Natural killer cell treated with Interleukin-12 subunit alpha and Interleukin-12 subunit beta and Interleukin-15 and Interleukin-18, amount 100 ng/mL, for 72 hours (primary cell): ENCODE data around the gene TCEAL5. TPM values are rescaled to one million over a fixed set of nuclear protein-coding genes. Genes with fewer than 3 reads are reported as not detected.
A peak's percentile ranks its signal among the peaks of the same experiment; 100 is the strongest.
"Not testable (repeated sequence)": the region's sequence is repeated elsewhere in the genome, so short reads cannot be mapped to it uniquely, and the experiment has no call there.

Experiments used
- ATAC-seq, 2 donors: fragments of 150-1000 bp; cut with Tn5 transposase in 1 of 2; sonication (Bioruptor Pico), chemical (Tn5 transposase) in 1 of 2; 2 replicates each; pipeline ENCODE4 v1.10.0; 2021
- DNase-seq: peaks from one replicate; pipeline ENCODE4 v3.0.0; 2022; ENCODE audit warnings: low spot score
- H3K27ac Mint-ChIP-seq, 2 donors: 1 replicate in 1 of 2; 2 replicates in 1 of 2; pipeline ENCODE4 v1.8.0; 2022; ENCODE audit warnings: mixed read lengths in 2 of 2, mild to moderate bottlenecking in 1 of 2, moderate library complexity in 1 of 2
- H3K27me3 Mint-ChIP-seq, 2 donors: 1 replicate in 1 of 2; 2 replicates in 1 of 2; pipeline ENCODE4 v1.8.0; 2022; ENCODE audit warnings: mixed read lengths in 2 of 2
- H3K36me3 Mint-ChIP-seq: one replicate; pipeline ENCODE4 v1.8.0; 2022; ENCODE audit warnings: mixed read lengths
- H3K4me1 Mint-ChIP-seq, 2 donors: 1 replicate in 1 of 2; 2 replicates in 1 of 2; pipeline ENCODE4 v1.8.0; 2022; ENCODE audit warnings: low read depth in 2 of 2, mixed read lengths in 2 of 2, mild to moderate bottlenecking in 1 of 2
- H3K4me3 Mint-ChIP-seq: one replicate; pipeline ENCODE4 v1.8.0; 2022; ENCODE audit warnings: mixed read lengths
- H3K9me3 Mint-ChIP-seq: 2 replicates; pipeline ENCODE4 v1.8.0; 2022; ENCODE audit warnings: mixed read lengths
- total RNA-seq, 2 donors: library from RNA; stranded (reverse); gene quantifications; one replicate each; pipeline ENCODE4 v1.2.3, GENCODE V29; 2022

The TCEAL5 gene
- total RNA-seq, 2 donors from 2014 or later: not detected

DNA sequence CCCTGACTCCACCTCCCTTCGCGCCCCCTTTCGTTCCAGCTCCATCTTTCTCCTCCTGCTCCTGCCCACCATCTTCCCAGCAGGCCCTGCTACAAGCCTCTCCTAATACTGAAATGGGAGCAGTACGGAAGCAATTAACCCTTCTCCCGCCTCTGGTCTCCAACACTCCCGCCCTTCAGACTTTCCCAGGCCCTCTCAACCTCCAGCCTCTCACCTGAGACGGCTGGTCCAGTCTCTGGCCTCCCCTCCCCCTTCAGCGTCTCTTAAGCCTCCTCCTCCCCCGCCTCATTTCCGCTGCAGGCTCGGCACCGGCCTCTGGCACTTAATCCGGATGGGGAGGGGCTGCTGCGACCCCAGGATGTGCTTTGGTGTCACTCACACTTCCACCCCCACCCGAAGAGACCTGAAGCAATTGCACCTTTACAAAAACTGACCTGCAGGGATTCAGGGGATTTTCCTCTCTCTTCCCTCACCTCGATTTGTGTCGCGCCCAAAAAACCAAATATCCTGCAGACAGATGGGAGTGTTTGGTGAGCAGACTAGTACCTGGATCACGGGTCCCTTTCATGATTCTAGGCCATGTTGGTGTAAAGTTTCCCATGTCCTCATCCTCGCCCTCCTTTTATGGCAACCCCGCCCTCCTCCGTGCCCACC is 22.3 kb downstream of the TCEAL5 start:
- H3K4me1 Mint-ChIP-seq: peaks cover 16 to 18% of the 10 kb centered on the region in 2 donors
- H3K4me3 Mint-ChIP-seq: peak overlapping the region; percentile 98
- ATAC-seq (peak; percentile 72 to 73), DNase-seq (no peak)
- H3K9me3 Mint-ChIP-seq: no peaks in the 10 kb centered on the region
- H3K27ac Mint-ChIP-seq: peak overlapping the region; percentile 94 to 95
- H3K27me3 Mint-ChIP-seq: peaks cover 0 to 9% of the 10 kb centered on the region in 2 donors
- no peaks in the 10 kb centered on the region for H3K36me3 Mint-ChIP-seq

DNA sequence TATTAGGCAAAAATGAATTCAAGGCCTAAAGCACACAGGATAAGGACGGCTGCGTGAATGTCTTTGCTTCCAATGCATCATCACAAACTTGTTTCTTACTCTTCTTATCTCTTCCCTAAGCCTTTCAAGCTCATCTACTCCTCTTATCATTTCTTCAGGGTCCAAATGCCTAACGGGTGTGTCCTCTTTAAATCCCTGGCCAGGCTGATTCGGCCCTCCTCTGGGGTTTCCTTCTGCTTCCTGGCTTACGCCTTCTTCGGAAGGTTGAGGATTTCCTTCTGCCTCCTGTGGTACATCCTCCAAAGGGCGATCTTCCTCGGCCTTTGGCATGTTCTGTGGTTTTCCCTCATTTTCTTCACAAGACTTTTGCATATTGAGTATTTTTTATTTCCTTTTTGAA is 22.9 kb downstream of the TCEAL5 start:
- H3K9me3 Mint-ChIP-seq: no peaks in the 10 kb centered on the region
- peak overlapping the region; percentile 98 for H3K4me3 Mint-ChIP-seq
- peaks cover 16 to 18% of the 10 kb centered on the region in 2 donors for H3K4me1 Mint-ChIP-seq
- no peak for DNase-seq
- H3K36me3 Mint-ChIP-seq: no peaks in the 10 kb centered on the region
- no peak for ATAC-seq
- H3K27ac Mint-ChIP-seq: peak overlapping the region; percentile 94 to 95
- H3K27me3 Mint-ChIP-seq: peaks cover 0 to 4% of the 10 kb centered on the region in 2 donors

DNA sequence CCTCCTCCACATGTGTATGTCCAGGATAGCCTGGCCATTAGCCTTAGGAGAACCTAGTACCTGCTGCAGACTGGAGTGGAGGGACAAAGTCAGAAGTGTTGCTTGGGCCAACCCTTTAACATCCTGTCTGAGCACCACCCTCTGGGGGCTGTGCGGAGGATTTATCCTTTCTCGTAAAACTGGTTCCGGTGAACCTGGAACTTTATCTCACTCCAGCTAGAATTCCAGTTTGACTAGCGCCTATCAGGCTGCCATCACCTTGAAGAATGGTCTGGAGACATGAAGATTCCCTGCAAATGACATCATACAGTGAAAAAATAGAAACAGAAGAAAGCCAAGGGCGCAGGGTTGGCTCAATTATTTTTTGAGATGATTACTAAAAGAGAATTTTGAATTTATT is 25.6 kb downstream of the TCEAL5 start:
- ATAC-seq: no peak
- Mint-ChIP-seq H3K4me3 (no peak overlapping the region), H3K36me3 (no peaks in the 10 kb centered on the region), H3K4me1 (peaks cover 16 to 18% of the 10 kb centered on the region in 2 donors), H3K27me3 (peaks cover under 1 to 2% of the 10 kb centered on the region in 2 donors), H3K27ac (no peak overlapping the region), H3K9me3 (no peaks in the 10 kb centered on the region)
- DNase-seq: no peak

DNA sequence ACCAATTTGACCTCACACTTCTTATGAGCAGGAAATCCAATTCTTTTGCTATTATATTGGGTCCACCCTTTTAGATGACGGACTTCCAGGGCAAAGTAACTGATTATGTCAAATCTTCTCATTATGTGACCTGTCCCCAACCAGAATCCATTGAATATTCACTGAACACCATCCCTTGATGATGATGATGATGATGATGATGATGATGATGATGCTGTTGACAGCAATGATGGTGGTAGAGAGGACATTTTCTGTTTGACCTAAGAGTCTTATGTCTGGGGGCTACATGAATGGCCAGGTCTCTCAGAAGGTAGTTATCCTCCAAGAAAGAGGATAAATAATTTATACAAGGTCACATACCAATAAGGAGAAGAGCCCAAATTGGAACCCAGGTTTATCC is 26.7 kb downstream of the TCEAL5 start:
- Mint-ChIP-seq H3K9me3 (no peaks in the 10 kb centered on the region), H3K4me3 (no peak overlapping the region), H3K4me1 (peaks cover 10 to 11% of the 10 kb centered on the region in 2 donors), H3K27me3 (peaks cover 6 to 9% of the 10 kb centered on the region in 2 donors), H3K27ac (no peak overlapping the region), H3K36me3 (no peaks in the 10 kb centered on the region)
- no peak for DNase-seq
- ATAC-seq: no peak

DNA sequence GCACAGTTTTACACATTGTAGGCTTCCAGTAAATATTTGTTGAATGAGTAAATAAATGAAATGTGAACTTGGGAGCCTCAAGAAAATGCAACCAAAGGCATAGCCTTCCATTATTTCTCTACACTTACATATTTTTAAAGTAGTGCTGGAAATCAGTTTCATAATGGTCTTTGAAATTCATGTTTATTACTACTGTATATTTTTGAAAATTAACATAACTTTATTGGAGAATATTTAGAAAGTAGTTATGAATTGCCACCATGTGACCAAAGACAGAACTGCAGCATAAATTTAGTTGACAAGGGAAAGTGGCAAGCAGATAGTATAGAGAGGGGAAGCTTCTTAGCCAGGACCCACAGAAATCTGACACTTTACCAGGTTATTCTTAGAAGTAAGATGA is 28.0 kb downstream of the TCEAL5 start:
- ATAC-seq (no peak), DNase-seq (no peak)
- no peaks in the 10 kb centered on the region for H3K36me3 Mint-ChIP-seq
- peaks cover under 1% of the 10 kb centered on the region in 2 donors for H3K4me1 Mint-ChIP-seq
- no peaks in the 10 kb centered on the region for H3K9me3 Mint-ChIP-seq
- peaks cover 6 to 9% of the 10 kb centered on the region in 2 donors for H3K27me3 Mint-ChIP-seq
- no peak overlapping the region for H3K27ac Mint-ChIP-seq
- no peak overlapping the region for H3K4me3 Mint-ChIP-seq

DNA sequence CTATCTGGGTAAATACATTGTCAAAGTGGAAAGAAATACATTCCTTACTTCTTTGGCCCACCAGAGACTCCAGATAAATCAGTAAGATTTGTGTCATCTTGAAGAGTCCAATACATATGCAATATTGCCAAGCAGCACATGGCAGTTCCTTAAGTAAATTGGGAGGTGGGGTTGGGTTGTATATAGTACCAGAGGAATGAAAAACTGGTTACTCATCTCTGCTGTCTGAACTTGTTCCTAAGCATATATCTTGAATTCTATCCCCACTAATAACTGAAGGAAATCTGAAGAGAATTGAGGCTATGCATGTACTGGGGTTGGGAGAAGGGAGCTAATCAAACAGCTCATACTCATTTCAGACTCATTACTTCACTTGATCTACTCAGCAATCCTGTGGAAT is 36.4 kb downstream of the TCEAL5 start:
- no peaks in the 10 kb centered on the region for H3K4me1 Mint-ChIP-seq
- no peak overlapping the region for H3K27ac Mint-ChIP-seq
- H3K27me3 Mint-ChIP-seq: peaks cover 15 to 22% of the 10 kb centered on the region in 2 donors
- no peaks in the 10 kb centered on the region for H3K9me3 Mint-ChIP-seq
- DNase-seq (no peak), ATAC-seq (no peak)
- H3K4me3 Mint-ChIP-seq: no peak overlapping the region
- H3K36me3 Mint-ChIP-seq: no peaks in the 10 kb centered on the region

DNA sequence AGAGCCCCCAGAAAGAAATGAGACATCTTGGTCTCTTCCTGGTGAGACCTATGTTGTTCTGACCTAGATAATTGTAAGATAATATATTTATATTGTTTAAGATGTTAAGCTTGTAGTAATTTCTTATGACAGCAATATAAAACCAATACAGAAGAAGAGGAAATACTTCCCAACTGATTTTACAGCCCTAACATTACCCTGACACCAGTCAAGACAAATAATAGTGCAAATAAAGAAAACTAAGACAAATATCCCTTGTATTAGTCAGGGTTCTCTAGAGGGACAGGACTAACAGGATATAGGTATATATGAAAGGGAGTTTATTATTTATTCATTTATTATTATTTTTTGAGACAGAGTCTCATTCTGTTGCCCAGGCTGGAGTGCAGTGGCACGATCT is 40.3 kb downstream of the TCEAL5 start:
- no peak for ATAC-seq
- no peak for DNase-seq
- no peak overlapping the region for H3K27ac Mint-ChIP-seq
- no peaks in the 10 kb centered on the region for H3K4me1 Mint-ChIP-seq
- H3K27me3 Mint-ChIP-seq: peaks cover 7 to 12% of the 10 kb centered on the region in 2 donors
- no peaks in the 10 kb centered on the region for H3K9me3 Mint-ChIP-seq
- H3K4me3 Mint-ChIP-seq: no peak overlapping the region
- H3K36me3 Mint-ChIP-seq: no peaks in the 10 kb centered on the region

DNA sequence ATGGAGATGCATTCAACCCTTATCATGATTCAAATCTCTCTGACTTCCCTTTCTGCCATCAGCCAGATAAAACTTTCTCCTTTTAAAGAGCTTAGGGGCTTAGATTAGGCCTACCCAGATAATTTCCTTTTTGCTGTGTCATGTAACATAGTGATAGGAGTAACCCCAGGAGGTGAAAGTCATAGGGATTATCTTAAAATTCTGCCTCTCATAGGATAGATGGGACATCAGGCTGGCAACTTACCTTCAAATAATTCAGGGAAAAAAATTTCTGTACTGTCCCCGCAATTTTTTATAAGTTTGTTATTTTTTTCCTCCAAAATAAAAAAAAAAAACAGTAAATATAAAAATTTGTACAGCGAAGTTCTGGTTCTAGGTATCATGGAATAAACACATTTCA is 40.9 kb downstream of the TCEAL5 start:
- not testable (repeated sequence) for ATAC-seq, H3K9me3 Mint-ChIP-seq, H3K4me3 Mint-ChIP-seq, H3K4me1 Mint-ChIP-seq, DNase-seq, H3K27ac Mint-ChIP-seq, H3K36me3 Mint-ChIP-seq
- peaks cover 7 to 15% of the 10 kb centered on the region in 2 donors for H3K27me3 Mint-ChIP-seq

DNA sequence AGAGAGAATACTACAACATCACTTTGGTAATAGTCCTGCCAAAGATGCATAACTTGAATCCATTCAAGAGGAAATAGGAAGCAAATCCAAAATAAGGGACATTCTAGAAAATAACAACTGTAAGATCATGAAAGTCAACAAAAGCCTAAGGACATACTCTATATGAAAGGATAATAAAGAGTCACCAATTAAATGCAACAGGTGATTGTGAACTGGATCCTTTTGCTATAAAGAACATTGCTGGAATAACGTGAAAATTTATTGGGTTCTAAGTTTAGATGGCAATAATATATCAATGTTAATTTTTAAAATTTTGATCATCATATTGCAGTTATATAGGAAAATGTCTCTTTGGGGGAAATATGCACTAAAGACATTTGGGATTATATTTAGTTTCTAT is 41.7 kb downstream of the TCEAL5 start:
- Mint-ChIP-seq H3K36me3 (no peaks in the 10 kb centered on the region), H3K4me3 (no peak overlapping the region), H3K27ac (no peak overlapping the region), H3K9me3 (no peaks in the 10 kb centered on the region), H3K27me3 (peaks cover 7 to 15% of the 10 kb centered on the region in 2 donors), H3K4me1 (no peaks in the 10 kb centered on the region)
- ATAC-seq (no peak), DNase-seq (no peak)

DNA sequence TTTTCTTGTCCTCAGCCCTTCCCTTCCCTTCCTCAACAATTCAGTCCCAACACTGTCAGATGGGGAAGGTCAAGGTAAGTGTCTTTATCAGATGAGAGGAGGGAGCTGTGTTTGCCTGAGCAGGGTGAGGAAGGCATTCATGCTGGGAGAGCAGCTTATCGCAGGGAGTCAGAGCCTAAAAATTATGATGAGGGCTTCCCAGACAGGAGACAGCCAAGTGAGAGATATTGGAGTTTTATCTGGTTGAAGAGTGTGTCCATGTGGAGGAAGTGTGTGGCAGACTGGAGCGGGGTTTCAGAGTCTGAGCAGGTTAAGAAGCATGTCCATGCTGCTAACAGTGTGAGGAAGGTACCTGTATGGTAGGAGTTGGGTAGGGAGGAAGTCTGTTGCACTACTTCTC is 43.3 kb downstream of the TCEAL5 start:
- H3K27ac Mint-ChIP-seq: no peak overlapping the region
- no peaks in the 10 kb centered on the region for H3K4me1 Mint-ChIP-seq
- ATAC-seq (no peak), DNase-seq (no peak)
- H3K4me3 Mint-ChIP-seq: no peak overlapping the region
- no peaks in the 10 kb centered on the region for H3K36me3 Mint-ChIP-seq
- peaks cover 7 to 18% of the 10 kb centered on the region in 2 donors for H3K27me3 Mint-ChIP-seq
- no peaks in the 10 kb centered on the region for H3K9me3 Mint-ChIP-seq

DNA sequence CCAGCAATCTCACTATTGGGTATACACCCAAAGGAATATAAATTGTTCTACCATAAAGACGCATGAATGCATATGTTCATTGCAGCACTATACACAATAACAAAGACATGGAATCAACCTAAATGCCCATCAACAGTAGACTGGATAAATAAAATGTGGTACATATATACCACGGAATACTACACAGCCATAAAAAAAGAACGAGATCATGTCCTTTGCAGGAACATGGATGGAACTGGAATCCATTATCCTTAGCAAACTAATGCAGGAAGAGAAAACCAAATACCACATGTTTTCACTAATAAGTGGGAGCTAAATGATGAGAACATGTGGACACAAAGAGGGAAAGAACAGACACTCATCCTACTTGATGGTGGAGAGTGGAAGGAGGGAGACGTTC is 50.6 kb downstream of the TCEAL5 start:
- not testable (repeated sequence) for H3K9me3 Mint-ChIP-seq, H3K36me3 Mint-ChIP-seq, H3K27ac Mint-ChIP-seq, ATAC-seq, H3K4me1 Mint-ChIP-seq, H3K4me3 Mint-ChIP-seq, DNase-seq
- peaks cover 41 to 45% of the 10 kb centered on the region in 2 donors for H3K27me3 Mint-ChIP-seq

Other genes with a start within 250 kb of the TCEAL5 start
- gene BEX1, start 212.6 kb downstream of the TCEAL5 start, total RNA-seq: not detected
- gene NXF3, start 183.6 kb downstream of the TCEAL5 start, total RNA-seq: not detected
- gene BEX4, start 61.6 kb downstream of the TCEAL5 start, total RNA-seq: 10 to 100 TPM in 1 of 2 donors, 1 to 10 TPM in 1; 2.9 to 13.4 TPM
- gene TCEAL8, start 21.6 kb downstream of the TCEAL5 start, total RNA-seq: 10 to 100 TPM; 14.4 to 24.7 TPM
- 1 to 10 TPM; 2.3 to 2.6 TPM for gene BEX2, start 34.2 kb upstream of the TCEAL5 start, total RNA-seq
- not detected for gene TCEAL7, start 53.5 kb upstream of the TCEAL5 start, total RNA-seq
- under 1 TPM in 1 of 2 donors, not detected in 1; 0.90 TPM for gene TCEAL9, start 79.8 kb upstream of the TCEAL5 start, total RNA-seq
- under 1 TPM in 1 of 2 donors, not detected in 1; 0.52 TPM for gene BEX3, start 99.8 kb upstream of the TCEAL5 start, total RNA-seq
- under 1 TPM in 1 of 2 donors, not detected in 1; 0.31 TPM for gene RAB40A, start 242.7 kb upstream of the TCEAL5 start, total RNA-seq